ENCODE results near the gene RTL1. TPM values are rescaled to one million over a fixed set of nuclear protein-coding genes. Genes with fewer than 3 reads are reported as not detected.

RTL1 gene
- total RNA-seq, 1 donor from 2014 or later, result not detected

- Histone ChIP-seq H3K27me3 (ENCODE audit: low read depth) (peaks cover 38% of the 10 kb centered on the region), H3K36me3 (no peaks in the 10 kb centered on the region), H3K27ac (no peak overlapping the region), H3K4me1 (peaks cover 16% of the 10 kb centered on the region), H3K9me3 (no peaks in the 10 kb centered on the region), H3K4me3 (no peak overlapping the region)
- DNase-seq, result peak; percentile 28
- intact Hi-C loops (cut with DNase I), result no loop called here
- ATAC-seq, result no peak
- TF ChIP-seq, protein P1, sequence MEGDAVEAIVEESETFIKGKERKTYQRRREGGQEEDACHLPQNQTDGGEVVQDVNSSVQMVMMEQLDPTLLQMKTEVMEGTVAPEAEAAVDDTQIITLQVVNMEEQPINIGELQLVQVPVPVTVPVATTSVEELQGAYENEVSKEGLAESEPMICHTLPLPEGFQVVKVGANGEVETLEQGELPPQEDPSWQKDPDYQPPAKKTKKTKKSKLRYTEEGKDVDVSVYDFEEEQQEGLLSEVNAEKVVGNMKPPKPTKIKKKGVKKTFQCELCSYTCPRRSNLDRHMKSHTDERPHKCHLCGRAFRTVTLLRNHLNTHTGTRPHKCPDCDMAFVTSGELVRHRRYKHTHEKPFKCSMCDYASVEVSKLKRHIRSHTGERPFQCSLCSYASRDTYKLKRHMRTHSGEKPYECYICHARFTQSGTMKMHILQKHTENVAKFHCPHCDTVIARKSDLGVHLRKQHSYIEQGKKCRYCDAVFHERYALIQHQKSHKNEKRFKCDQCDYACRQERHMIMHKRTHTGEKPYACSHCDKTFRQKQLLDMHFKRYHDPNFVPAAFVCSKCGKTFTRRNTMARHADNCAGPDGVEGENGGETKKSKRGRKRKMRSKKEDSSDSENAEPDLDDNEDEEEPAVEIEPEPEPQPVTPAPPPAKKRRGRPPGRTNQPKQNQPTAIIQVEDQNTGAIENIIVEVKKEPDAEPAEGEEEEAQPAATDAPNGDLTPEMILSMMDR (IDR thresholded peaks at IDR 0.05), result no peak
Measured at GRCh38 chr14:100898465-100898864, 5.1 kb downstream of the RTL1 start.

GRCh38 chr14:100896369-100897060 is 7.0 kb downstream of the RTL1 start:
- intact Hi-C loops (cut with DNase I), result no loop called here
- DNase-seq (peak; percentile 35), ATAC-seq (no peak)
- Histone ChIP-seq H3K36me3 (no peaks in the 10 kb centered on the region), H3K27ac (no peak overlapping the region), H3K9me3 (no peaks in the 10 kb centered on the region), H3K4me3 (no peak overlapping the region), H3K27me3 (ENCODE audit: low read depth) (peaks cover 24% of the 10 kb centered on the region), H3K4me1 (peaks cover 16% of the 10 kb centered on the region)
- TF ChIP-seq, protein P1 (IDR thresholded peaks at IDR 0.05), result no peak

DNA sequence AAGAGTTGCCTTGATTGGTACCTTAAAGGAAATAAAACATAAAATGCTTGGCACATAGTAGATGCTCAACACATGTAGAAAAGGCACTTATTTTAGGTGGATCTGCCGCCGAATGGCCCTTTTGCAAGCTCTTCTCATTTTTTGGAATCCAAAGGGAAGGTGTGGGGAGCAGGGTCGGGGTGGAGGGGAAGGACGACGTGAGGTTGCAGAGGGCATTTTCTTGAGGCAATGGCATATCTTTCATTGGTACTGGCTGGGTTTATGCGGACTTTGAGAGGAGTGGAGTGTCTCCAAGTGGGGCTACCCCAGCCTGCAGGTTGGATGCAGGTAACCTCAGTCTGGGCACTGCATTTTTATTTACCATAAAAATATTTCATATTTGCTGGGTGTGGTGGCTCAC is 8.1 kb downstream of the RTL1 start:
- no peak for ATAC-seq
- Histone ChIP-seq H3K4me3 (no peak overlapping the region), H3K27me3 (ENCODE audit: low read depth) (peaks cover 17% of the 10 kb centered on the region), H3K9me3 (no peaks in the 10 kb centered on the region), H3K27ac (no peak overlapping the region), H3K36me3 (no peaks in the 10 kb centered on the region), H3K4me1 (peaks cover 14% of the 10 kb centered on the region)
- TF ChIP-seq, protein P1 (IDR thresholded peaks at IDR 0.05), result no peak
- intact Hi-C loops (cut with DNase I), result no loop called here
- no peak for DNase-seq

GRCh38 chr14:100894416-100894815 is 9.1 kb downstream of the RTL1 start:
- H3K27me3 ChIP-seq (ENCODE audit: low read depth), result peaks cover 15% of the 10 kb centered on the region
- ATAC-seq, result no peak
- peak; percentile 14 for DNase-seq

DNA sequence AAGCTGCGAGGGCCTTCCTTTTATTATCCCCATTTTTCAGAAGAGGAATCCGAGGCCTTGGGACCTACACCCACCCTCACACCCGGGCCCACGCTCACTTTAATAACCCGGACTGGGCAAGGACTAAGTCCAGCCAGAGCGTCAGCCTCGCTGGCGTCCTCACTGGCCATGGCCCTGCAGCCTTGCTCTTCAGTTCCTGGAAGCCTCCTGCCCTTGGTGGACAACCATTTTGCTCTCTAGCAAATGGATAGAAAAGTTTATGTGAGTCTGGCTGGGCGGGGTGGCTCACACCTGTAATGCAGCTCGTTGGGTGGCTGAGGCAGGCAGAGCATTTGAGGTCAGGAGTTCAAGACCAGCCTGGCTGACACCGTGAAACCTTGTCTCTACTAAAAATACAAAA is 9.8 kb downstream of the RTL1 start:
- no peak overlapping the region for H3K27ac ChIP-seq
- peaks cover 8% of the 10 kb centered on the region for H3K27me3 ChIP-seq (ENCODE audit: low read depth)
- no peaks in the 10 kb centered on the region for H3K9me3 ChIP-seq
- TF ChIP-seq, protein P1 (IDR thresholded peaks at IDR 0.05), result no peak
- ATAC-seq (no peak), DNase-seq (peak; percentile 31)
- intact Hi-C loops (cut with DNase I), result no loop called here
- no peaks in the 10 kb centered on the region for H3K4me1 ChIP-seq
- no peak overlapping the region for H3K4me3 ChIP-seq
- H3K36me3 ChIP-seq, result no peaks in the 10 kb centered on the region

More at GRCh38 chr14:100894416-100894815, 9.1 kb downstream of the RTL1 start:
- Histone ChIP-seq H3K36me3 (no peaks in the 10 kb centered on the region), H3K27ac (no peak overlapping the region), H3K4me1 (peaks cover 5% of the 10 kb centered on the region), H3K9me3 (no peaks in the 10 kb centered on the region), H3K4me3 (no peak overlapping the region)
- intact Hi-C loops (cut with DNase I), result no loop called here
- TF ChIP-seq, protein P1 (IDR thresholded peaks at IDR 0.05), result no peak

Data from lower lobe of right lung (tissue), 2 donors.